ENCODE results near the gene RAPGEF5. TPM values are rescaled to one million over a fixed set of nuclear protein-coding genes. Genes with fewer than 3 reads are reported as not detected.

RAPGEF5 gene
- total RNA-seq, 1 donor from 2014 or later = 9.9 TPM

- Mint-ChIP-seq H3K9me3 (ENCODE audit: low read depth) (peaks cover 4% of the 10 kb centered on the region), H3K4me3 (ENCODE audit: low read depth) (no peak overlapping the region), H3K36me3 (ENCODE audit: insufficient read depth) (peaks cover 3% of the 10 kb centered on the region), H3K27ac (no peak overlapping the region), H3K4me1 (ENCODE audit: low read depth) (peaks cover 41% of the 10 kb centered on the region), H3K27me3 (no peaks in the 10 kb centered on the region)
- TF ChIP-seq CTCF (IDR thresholded peaks at IDR 0.05; ENCODE audit: unreplicated experiment) = no peak
- DNase-seq (ENCODE audit: low spot score, unreplicated experiment) = no peak
Observed at GRCh38 chr7:22348379-22348778, 8.6 kb downstream of the RAPGEF5 start.

GRCh38 chr7:22346383-22347107 lies 10.4 kb downstream of the RAPGEF5 start:
- no peak for TF ChIP-seq CTCF (IDR thresholded peaks at IDR 0.05; ENCODE audit: unreplicated experiment)
- peaks cover 27% of the 10 kb centered on the region for H3K4me1 Mint-ChIP-seq (ENCODE audit: low read depth)
- no peak overlapping the region for H3K27ac Mint-ChIP-seq
- H3K9me3 Mint-ChIP-seq (ENCODE audit: low read depth) = no peaks in the 10 kb centered on the region
- no peaks in the 10 kb centered on the region for H3K36me3 Mint-ChIP-seq (ENCODE audit: insufficient read depth)
- no peak for DNase-seq (ENCODE audit: low spot score, unreplicated experiment)
- no peaks in the 10 kb centered on the region for H3K27me3 Mint-ChIP-seq
- no peak overlapping the region for H3K4me3 Mint-ChIP-seq (ENCODE audit: low read depth)

- Mint-ChIP-seq H3K9me3 (ENCODE audit: low read depth) (no peaks in the 10 kb centered on the region), H3K27me3 (no peaks in the 10 kb centered on the region), H3K4me1 (ENCODE audit: low read depth) (peaks cover 13% of the 10 kb centered on the region), H3K4me3 (ENCODE audit: low read depth) (no peak overlapping the region), H3K36me3 (ENCODE audit: insufficient read depth) (no peaks in the 10 kb centered on the region), H3K27ac (no peak overlapping the region)
- DNase-seq (ENCODE audit: low spot score, unreplicated experiment) = no peak
- TF ChIP-seq CTCF (IDR thresholded peaks at IDR 0.05; ENCODE audit: unreplicated experiment) = no peak
Observed at GRCh38 chr7:22344655-22345054, 12.3 kb downstream of the RAPGEF5 start.

GRCh38 chr7:22343612-22344011 lies 13.3 kb downstream of the RAPGEF5 start:
- TF ChIP-seq CTCF (IDR thresholded peaks at IDR 0.05; ENCODE audit: unreplicated experiment) = no peak
- no peak for DNase-seq (ENCODE audit: low spot score, unreplicated experiment)
- no peaks in the 10 kb centered on the region for H3K36me3 Mint-ChIP-seq (ENCODE audit: insufficient read depth)
- no peak overlapping the region for H3K27ac Mint-ChIP-seq
- no peaks in the 10 kb centered on the region for H3K9me3 Mint-ChIP-seq (ENCODE audit: low read depth)
- H3K4me3 Mint-ChIP-seq (ENCODE audit: low read depth) = no peak overlapping the region
- peaks cover 16% of the 10 kb centered on the region for H3K4me1 Mint-ChIP-seq (ENCODE audit: low read depth)
- no peaks in the 10 kb centered on the region for H3K27me3 Mint-ChIP-seq

- H3K27ac Mint-ChIP-seq = no peak overlapping the region
- no peaks in the 10 kb centered on the region for H3K36me3 Mint-ChIP-seq (ENCODE audit: insufficient read depth)
- H3K4me3 Mint-ChIP-seq (ENCODE audit: low read depth) = no peak overlapping the region
- DNase-seq (ENCODE audit: low spot score, unreplicated experiment) = no peak
- H3K9me3 Mint-ChIP-seq (ENCODE audit: low read depth) = no peaks in the 10 kb centered on the region
- no peak for TF ChIP-seq CTCF (IDR thresholded peaks at IDR 0.05; ENCODE audit: unreplicated experiment)
- H3K27me3 Mint-ChIP-seq = no peaks in the 10 kb centered on the region
- H3K4me1 Mint-ChIP-seq (ENCODE audit: low read depth) = peaks cover 17% of the 10 kb centered on the region
Observed at GRCh38 chr7:22343071-22343470, 13.9 kb downstream of the RAPGEF5 start.

Data from progenitor cell of endocrine pancreas (in vitro differentiated cells).